Nephron progenitor cell (in vitro differentiated cells): ENCODE measurements around the gene C1QTNF12.

Source experiments
- DNase-seq: peaks from one replicate; pipeline ENCODE4 v3.0.0; 2021
- H3K27ac Mint-ChIP-seq: 2 replicates; pipeline ENCODE4 v1.8.0; 2021; ENCODE audit warnings: mild to moderate bottlenecking, moderate library complexity, mixed read lengths
- H3K27me3 Mint-ChIP-seq: 2 replicates; pipeline ENCODE4 v1.8.0; 2021; ENCODE audit warnings: mild to moderate bottlenecking, low read depth, mixed read lengths; ENCODE audit not compliant: poor library complexity
- H3K36me3 Mint-ChIP-seq: 2 replicates; pipeline ENCODE4 v1.8.0; 2021; ENCODE audit warnings: low read depth, mixed read lengths
- H3K4me1 Mint-ChIP-seq: 2 replicates; pipeline ENCODE4 v1.8.0; 2021; ENCODE audit warnings: mixed read lengths
- H3K4me3 Mint-ChIP-seq: 2 replicates; pipeline ENCODE4 v1.8.0; 2021; ENCODE audit warnings: mild to moderate bottlenecking, moderate library complexity, mixed read lengths
- H3K9me3 Mint-ChIP-seq: 2 replicates; pipeline ENCODE4 v1.8.0; 2021; ENCODE audit warnings: mild to moderate bottlenecking, moderate library complexity, mixed read lengths
- CTCF ChIP-seq: fragments of 200-600 bp; sonication (generic); IDR thresholded peaks from 2 replicates; pipeline ENCODE4 v1.5.0; 2021; ENCODE audit warnings: antibody characterized with exemption

C1QTNF12 gene

GRCh38 chr1:1242461-1243265 is 3.9 kb downstream of the C1QTNF12 start:
- H3K36me3 Mint-ChIP-seq, result no peaks in the 10 kb centered on the region
- H3K9me3 Mint-ChIP-seq, result no peaks in the 10 kb centered on the region
- no peak for DNase-seq
- no peak for TF ChIP-seq CTCF
- H3K27ac Mint-ChIP-seq, result no peak overlapping the region
- no peak overlapping the region for H3K4me3 Mint-ChIP-seq
- H3K4me1 Mint-ChIP-seq, result peaks cover 7% of the 10 kb centered on the region
- peaks cover 9% of the 10 kb centered on the region for H3K27me3 Mint-ChIP-seq

- Mint-ChIP-seq H3K27ac (no peak overlapping the region), H3K4me3 (no peak overlapping the region), H3K9me3 (no peaks in the 10 kb centered on the region), H3K27me3 (peaks cover 4% of the 10 kb centered on the region), H3K4me1 (peaks cover 17% of the 10 kb centered on the region), H3K36me3 (no peaks in the 10 kb centered on the region)
- no peak for DNase-seq
- TF ChIP-seq CTCF, result no peak
Observed at GRCh38 chr1:1241588-1242219, 4.8 kb downstream of the C1QTNF12 start.

- H3K36me3 Mint-ChIP-seq, result no peaks in the 10 kb centered on the region
- TF ChIP-seq CTCF, result no peak
- H3K4me3 Mint-ChIP-seq, result no peak overlapping the region
- no peak overlapping the region for H3K27ac Mint-ChIP-seq
- H3K27me3 Mint-ChIP-seq, result peaks cover 2% of the 10 kb centered on the region
- H3K4me1 Mint-ChIP-seq, result peaks cover 17% of the 10 kb centered on the region
- DNase-seq, result no peak
- H3K9me3 Mint-ChIP-seq, result no peaks in the 10 kb centered on the region
Observed at GRCh38 chr1:1240822-1241587, 5.5 kb downstream of the C1QTNF12 start.

GRCh38 chr1:1240348-1240732 is 6.2 kb downstream of the C1QTNF12 start:
- no peak for TF ChIP-seq CTCF
- Mint-ChIP-seq H3K4me3 (no peak overlapping the region), H3K4me1 (peaks cover 17% of the 10 kb centered on the region), H3K36me3 (no peaks in the 10 kb centered on the region), H3K27me3 (no peaks in the 10 kb centered on the region), H3K27ac (no peak overlapping the region), H3K9me3 (no peaks in the 10 kb centered on the region)
- DNase-seq, result no peak

GRCh38 chr1:1239614-1240347 is 6.7 kb downstream of the C1QTNF12 start:
- H3K36me3 Mint-ChIP-seq, result peaks cover 4% of the 10 kb centered on the region
- DNase-seq, result peak; percentile 82
- H3K9me3 Mint-ChIP-seq, result no peaks in the 10 kb centered on the region
- peaks cover 22% of the 10 kb centered on the region for H3K4me1 Mint-ChIP-seq
- H3K27ac Mint-ChIP-seq, result no peak overlapping the region
- TF ChIP-seq CTCF, result no peak
- no peaks in the 10 kb centered on the region for H3K27me3 Mint-ChIP-seq
- H3K4me3 Mint-ChIP-seq, result no peak overlapping the region
